Measurements from ENCODE around the gene TOMT. TPM values are rescaled to one million over a fixed set of nuclear protein-coding genes. Genes with fewer than 3 reads are reported as not detected.

TOMT gene
- polyA plus RNA-seq, 2 of the 4 experiments (the other 2 are of a cell fraction) = not detected

- TF ChIP-seq BCL3 (IDR thresholded peaks at IDR 0.05) (no peak), ATOH8 (CRISPR knock-in tag; IDR thresholded peaks at IDR 0.05; ENCODE audit: low read depth) (no peak), KDM5A (IDR thresholded peaks at IDR 0.05) (no peak)
Measured at GRCh38 chr11:72157131-72157530, 51.4 kb downstream of the TOMT start (continued).

Small RNA genes within 50 kb of the gene (small RNA-seq; reads per million reads assigned to genes)
- gene MIR3165 = 0 to 2.6 (median 0) reads per million in 6 experiments

Other genes with a start within 250 kb of the TOMT start
- not detected in 2 replicates for gene DEFB131B, start 227.5 kb upstream of the TOMT start, polyA plus RNA-seq (2011; rRNA removed)
- not detected in 3 replicates for gene DEFB131B, start 227.5 kb upstream of the TOMT start, polyA plus RNA-seq (2017; fragmentation: RNase III; extraction: RNeasy Plus Mini Kit Qiagen cat#74134 plus additional on column Dnase treatment)
- gene XNDC1N, start 177.3 kb upstream of the TOMT start, polyA plus RNA-seq (2011; rRNA removed) = 6.9 and 7.6 TPM in 2 replicates
- gene XNDC1N, start 177.3 kb upstream of the TOMT start, polyA plus RNA-seq (2017; fragmentation: RNase III; extraction: RNeasy Plus Mini Kit Qiagen cat#74134 plus additional on column Dnase treatment) = 4.3 to 5.0 TPM (median 4.9 TPM) in 3 replicates
- gene RNF121, start 176.9 kb upstream of the TOMT start, polyA plus RNA-seq (2011; rRNA removed) = 102 and 105 TPM in 2 replicates
- gene RNF121, start 176.9 kb upstream of the TOMT start, polyA plus RNA-seq (2017; fragmentation: RNase III; extraction: RNeasy Plus Mini Kit Qiagen cat#74134 plus additional on column Dnase treatment) = 79.0 to 87.2 TPM (median 80.3 TPM) in 3 replicates
- gene IL18BP, start 107.0 kb upstream of the TOMT start, polyA plus RNA-seq (2011; rRNA removed) = 7.6 and 7.7 TPM in 2 replicates
- 6.0 to 7.9 TPM (median 6.6 TPM) in 3 replicates for gene IL18BP, start 107.0 kb upstream of the TOMT start, polyA plus RNA-seq (2017; fragmentation: RNase III; extraction: RNeasy Plus Mini Kit Qiagen cat#74134 plus additional on column Dnase treatment)
- 51.5 and 64.6 TPM in 2 replicates for gene NUMA1, start 25.4 kb upstream of the TOMT start, polyA plus RNA-seq (2011; rRNA removed)
- 56.3 to 65.8 TPM (median 64.5 TPM) in 3 replicates for gene NUMA1, start 25.4 kb upstream of the TOMT start, polyA plus RNA-seq (2017; fragmentation: RNase III; extraction: RNeasy Plus Mini Kit Qiagen cat#74134 plus additional on column Dnase treatment)
- 14.3 and 16.3 TPM in 2 replicates for gene LRRC51, start 25.1 kb upstream of the TOMT start, polyA plus RNA-seq (2011; rRNA removed)
- gene LRRC51, start 25.1 kb upstream of the TOMT start, polyA plus RNA-seq (2017; fragmentation: RNase III; extraction: RNeasy Plus Mini Kit Qiagen cat#74134 plus additional on column Dnase treatment) = 8.2 to 10.1 TPM (median 9.1 TPM) in 3 replicates
- 66.1 and 85.8 TPM in 2 replicates for gene LAMTOR1, start 2.6 kb upstream of the TOMT start, polyA plus RNA-seq (2011; rRNA removed)
- gene LAMTOR1, start 2.6 kb upstream of the TOMT start, polyA plus RNA-seq (2017; fragmentation: RNase III; extraction: RNeasy Plus Mini Kit Qiagen cat#74134 plus additional on column Dnase treatment) = 109 to 119 TPM (median 114 TPM) in 3 replicates
- 48.5 and 88.2 TPM in 2 replicates for gene ANAPC15, start 6.8 kb downstream of the TOMT start, polyA plus RNA-seq (2011; rRNA removed)
- 96.2 to 103 TPM (median 97.5 TPM) in 3 replicates for gene ANAPC15, start 6.8 kb downstream of the TOMT start, polyA plus RNA-seq (2017; fragmentation: RNase III; extraction: RNeasy Plus Mini Kit Qiagen cat#74134 plus additional on column Dnase treatment)
- gene FOLR3, start 29.8 kb downstream of the TOMT start, polyA plus RNA-seq (2011; rRNA removed) = not detected in 2 replicates
- gene FOLR3, start 29.8 kb downstream of the TOMT start, polyA plus RNA-seq (2017; fragmentation: RNase III; extraction: RNeasy Plus Mini Kit Qiagen cat#74134 plus additional on column Dnase treatment) = 0.29 to 0.36 TPM in 2 of 3 replicates, not detected in the other
- gene FOLR1, start 86.2 kb downstream of the TOMT start, polyA plus RNA-seq (2011; rRNA removed) = 0.22 and 0.25 TPM in 2 replicates
- gene FOLR1, start 86.2 kb downstream of the TOMT start, polyA plus RNA-seq (2017; fragmentation: RNase III; extraction: RNeasy Plus Mini Kit Qiagen cat#74134 plus additional on column Dnase treatment) = 0.08 to 0.12 TPM (median 0.09 TPM) in 3 replicates
- not detected in 2 replicates for gene FOLR2, start 110.9 kb downstream of the TOMT start, polyA plus RNA-seq (2011; rRNA removed)
- not detected in 3 replicates for gene FOLR2, start 110.9 kb downstream of the TOMT start, polyA plus RNA-seq (2017; fragmentation: RNase III; extraction: RNeasy Plus Mini Kit Qiagen cat#74134 plus additional on column Dnase treatment)
- gene INPPL1, start 118.8 kb downstream of the TOMT start, polyA plus RNA-seq (2011; rRNA removed) = 67.4 and 84.8 TPM in 2 replicates
- gene INPPL1, start 118.8 kb downstream of the TOMT start, polyA plus RNA-seq (2017; fragmentation: RNase III; extraction: RNeasy Plus Mini Kit Qiagen cat#74134 plus additional on column Dnase treatment) = 94.5 to 117 TPM (median 103 TPM) in 3 replicates
- gene PHOX2A, start 138.3 kb downstream of the TOMT start, polyA plus RNA-seq (2011; rRNA removed) = not detected in 2 replicates
- not detected in 3 replicates for gene PHOX2A, start 138.3 kb downstream of the TOMT start, polyA plus RNA-seq (2017; fragmentation: RNase III; extraction: RNeasy Plus Mini Kit Qiagen cat#74134 plus additional on column Dnase treatment)